Activated naive CD4-positive, alpha-beta T cell (primary cell): ENCODE results near the gene G0S2.
A peak's percentile ranks its signal among the peaks of the same experiment; 100 is the strongest.

Experiments used
- DNase-seq, 4 experiments: peaks; one replicate each; lab custom pipeline; 2025; lab: John Stamatoyannopoulos, UW

G0S2 gene, protein sequence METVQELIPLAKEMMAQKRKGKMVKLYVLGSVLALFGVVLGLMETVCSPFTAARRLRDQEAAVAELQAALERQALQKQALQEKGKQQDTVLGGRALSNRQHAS

DNA sequence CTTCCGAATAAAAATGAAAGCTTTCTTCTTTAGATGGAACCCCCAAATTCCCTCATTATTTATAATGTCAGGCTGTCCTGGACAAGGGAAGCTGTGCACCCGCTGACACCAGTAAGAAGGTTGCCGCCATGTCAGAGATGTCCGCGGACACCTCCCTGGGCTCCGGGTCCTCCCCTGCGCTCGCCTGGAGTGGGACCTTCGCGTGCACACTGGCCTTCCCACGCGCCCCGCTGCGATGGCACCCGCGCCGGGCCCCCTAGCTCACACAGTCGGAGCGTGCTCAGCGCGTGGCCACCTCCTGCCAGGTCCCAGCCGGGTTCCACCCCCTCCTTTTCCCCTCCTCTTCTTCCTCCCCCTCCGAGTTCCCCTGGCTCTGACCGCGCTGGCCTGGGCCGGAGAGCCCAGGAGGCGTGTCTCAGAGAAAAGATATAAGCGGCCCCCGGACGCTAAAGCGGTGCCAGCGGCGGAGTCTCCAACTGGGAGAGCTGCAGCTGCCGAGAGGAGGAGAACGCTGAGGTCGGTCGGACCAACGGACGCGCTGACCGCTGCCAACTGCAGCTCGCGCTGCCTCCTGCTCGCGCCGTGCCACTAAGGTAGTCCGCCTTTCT lies at the start of gene G0S2:
Gene G0S2, plus strand, starts transcription at position 456 of the 608 bp plus-strand sequence. CDS start 273 bp downstream, outside the sequence.
- DNase-seq: no peak

DNA sequence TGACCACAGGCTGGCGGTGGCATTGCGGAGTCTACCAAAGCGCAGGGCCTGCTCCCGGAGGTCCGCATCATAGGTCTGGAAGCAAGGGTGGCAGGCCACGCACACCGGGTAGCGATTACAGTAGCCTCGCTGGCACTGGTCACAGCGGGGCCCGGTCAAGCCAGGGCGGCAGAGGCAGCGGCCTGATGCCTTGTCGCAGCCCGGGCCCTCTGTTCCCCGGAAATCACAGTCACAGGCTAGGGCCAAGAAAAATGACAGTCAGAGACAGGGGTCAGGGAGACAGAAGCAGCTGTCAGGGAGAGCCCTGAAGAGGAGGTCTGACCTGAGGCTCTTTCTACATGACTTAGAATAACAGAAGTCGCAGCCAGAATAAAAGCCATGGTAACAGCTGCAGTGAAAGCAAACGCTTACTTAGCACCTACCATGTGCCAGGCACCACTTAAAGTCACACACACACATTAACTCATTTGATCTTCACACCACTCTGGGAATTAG lies 49.4 kb upstream of the G0S2 start:
- no peak for DNase-seq

DNA sequence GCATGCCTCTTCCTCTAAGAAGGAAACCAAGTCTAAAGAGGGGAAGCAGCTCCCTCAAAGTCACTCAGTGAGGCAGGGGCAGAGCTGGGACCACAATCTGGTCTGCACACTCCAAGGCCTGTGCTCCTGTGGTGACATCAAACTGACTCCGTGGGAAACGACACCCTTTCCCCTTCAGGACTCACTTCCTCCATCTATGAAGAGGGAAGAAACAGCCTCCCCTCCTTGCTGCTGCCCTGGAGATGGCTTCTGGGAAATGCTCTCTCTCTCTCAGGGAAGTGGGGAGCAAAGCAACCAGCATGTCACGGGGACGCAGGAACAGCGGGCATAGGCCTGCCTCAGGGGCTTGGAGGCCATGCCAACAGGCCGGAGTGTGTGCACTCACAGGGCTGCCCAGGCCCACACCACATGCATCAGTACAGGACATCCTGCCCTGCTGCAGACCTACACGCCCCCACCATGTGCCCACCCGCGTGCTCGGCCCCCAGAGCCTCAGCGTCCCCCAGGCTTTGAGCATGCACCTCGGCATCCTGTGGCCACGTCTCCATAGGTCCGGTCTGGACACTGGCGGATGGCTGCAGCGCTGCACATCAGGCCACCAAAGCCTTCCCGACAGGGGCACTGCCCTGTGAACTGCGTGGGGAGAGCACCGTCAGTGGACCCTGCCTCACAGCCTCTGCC lies 48.7 kb upstream of the G0S2 start:
- no peak for DNase-seq

DNA sequence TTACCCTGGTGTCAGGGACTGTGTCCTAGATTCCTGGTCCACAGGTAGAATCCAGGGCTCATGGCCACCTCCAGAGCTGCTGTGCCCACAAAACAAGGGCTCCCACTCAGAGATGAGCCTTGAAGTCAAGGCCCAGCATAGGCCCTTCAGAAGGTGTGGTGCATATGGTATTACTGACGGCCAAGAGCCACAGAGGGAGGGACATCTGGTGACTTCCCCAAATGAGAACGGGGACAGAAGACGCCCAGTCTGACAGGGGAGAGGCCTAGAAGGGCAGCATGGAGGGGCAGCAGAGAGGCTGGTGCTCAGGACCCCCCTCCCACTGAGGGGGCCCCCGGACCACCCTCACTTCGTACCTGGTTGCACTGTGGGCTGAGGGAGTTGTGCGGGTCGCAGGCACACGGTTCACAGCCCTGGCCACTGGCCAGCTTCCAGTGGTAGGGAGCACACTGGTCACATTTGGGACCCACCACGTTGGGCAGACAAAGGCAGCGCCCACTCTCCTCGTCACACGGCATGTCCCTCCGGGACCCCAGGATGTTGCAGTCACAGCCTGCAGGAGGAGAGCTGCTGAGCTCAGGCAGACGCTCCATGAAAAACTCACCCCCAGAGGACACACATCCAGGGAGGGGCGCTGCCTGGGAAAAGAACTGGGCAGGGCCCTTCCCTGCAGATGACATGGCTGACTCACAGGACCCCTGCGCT lies 48.0 kb upstream of the G0S2 start:
- no peak for DNase-seq

DNA sequence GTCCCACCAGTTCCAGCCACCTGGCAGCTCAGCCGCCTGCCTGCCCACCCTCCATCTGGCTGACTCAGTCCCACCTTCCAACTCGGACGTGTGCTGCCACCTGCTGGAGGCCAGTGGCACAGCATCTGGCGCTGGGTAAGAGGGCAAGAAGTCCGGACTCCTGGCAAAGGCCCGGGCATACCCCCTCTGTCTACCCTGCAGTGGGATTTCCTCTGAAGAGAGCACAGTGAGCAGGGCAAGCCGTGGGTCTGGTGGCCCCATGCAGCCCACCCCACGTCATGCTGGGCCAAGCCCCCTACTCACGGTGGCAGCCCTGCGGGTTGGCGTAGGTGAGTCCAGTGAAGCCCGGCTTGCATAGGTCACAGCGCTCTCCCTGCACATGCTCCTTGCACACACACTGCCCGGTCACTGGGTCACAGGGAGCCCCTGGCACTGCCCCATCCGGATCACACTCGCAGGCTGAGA lies 47.4 kb upstream of the G0S2 start:
- DNase-seq: peak; percentile 59 to 73 (median 66)

DNA sequence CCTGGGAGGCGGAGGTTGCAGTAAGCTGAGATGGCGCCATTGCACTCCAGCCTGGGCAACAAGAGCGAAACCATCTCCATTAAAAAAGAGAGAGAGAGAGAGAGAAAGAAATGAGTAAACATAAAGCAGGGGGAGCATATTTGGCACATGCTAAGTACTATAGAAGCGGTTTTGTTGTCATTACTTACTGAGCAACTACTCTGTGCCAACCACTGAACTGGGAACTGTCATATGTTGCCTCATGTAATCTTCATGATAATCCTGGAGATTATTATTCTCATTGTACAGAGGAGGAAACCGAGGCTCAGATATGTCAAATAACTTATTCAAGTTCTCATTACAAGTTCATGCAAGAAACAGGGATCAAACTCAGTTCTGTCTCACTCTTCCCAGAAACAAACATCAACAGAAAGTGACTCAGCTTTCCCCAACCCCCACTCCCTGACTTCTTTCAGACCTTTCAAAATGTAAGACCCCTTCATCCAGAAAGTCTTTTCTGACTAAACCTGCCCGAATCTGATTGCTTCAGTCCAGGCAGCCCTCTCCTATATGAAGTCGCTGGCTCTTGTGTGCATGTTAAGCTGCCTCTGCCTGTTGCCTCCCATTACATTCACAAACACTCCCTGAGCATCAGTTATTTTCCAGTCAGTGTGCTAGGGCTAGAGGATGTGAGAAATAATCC lies 46.5 kb upstream of the G0S2 start:
- no peak for DNase-seq

DNA sequence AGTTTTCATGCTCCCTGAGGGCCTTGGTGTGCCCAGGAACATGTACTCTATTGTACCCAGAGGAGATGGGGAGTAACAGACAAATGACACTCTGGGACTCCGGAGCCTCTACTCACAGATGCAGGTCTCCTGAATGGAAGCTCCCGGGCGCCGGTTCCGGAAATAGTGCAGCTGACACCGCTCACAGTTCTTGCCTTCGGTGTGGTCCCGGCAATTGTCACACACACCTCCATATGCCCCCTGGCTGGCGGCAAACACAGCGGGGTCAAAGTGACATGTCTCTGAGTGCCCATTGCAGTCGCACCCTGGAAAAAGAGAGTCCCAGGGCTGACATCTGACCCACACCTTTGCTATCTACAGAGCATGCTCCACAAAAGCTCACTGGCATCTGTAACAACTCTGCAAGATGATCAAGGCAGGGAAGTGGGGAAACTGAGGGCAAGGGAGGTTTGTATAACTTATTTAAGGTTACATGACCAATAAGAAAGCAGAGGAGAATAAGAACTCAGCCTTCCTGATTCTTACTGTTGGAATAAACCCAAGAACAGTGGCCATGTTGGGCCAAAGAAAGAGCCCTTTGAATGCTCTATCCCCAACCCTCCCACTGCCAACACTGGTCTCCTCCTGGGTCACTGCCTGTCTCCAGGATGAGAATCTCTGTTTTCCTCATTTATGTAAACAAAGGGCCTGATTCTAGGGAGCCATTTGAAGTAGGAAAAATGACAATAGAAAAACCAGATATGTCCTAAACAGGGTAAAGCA lies 45.4 kb upstream of the G0S2 start:
- no peak for DNase-seq

DNA sequence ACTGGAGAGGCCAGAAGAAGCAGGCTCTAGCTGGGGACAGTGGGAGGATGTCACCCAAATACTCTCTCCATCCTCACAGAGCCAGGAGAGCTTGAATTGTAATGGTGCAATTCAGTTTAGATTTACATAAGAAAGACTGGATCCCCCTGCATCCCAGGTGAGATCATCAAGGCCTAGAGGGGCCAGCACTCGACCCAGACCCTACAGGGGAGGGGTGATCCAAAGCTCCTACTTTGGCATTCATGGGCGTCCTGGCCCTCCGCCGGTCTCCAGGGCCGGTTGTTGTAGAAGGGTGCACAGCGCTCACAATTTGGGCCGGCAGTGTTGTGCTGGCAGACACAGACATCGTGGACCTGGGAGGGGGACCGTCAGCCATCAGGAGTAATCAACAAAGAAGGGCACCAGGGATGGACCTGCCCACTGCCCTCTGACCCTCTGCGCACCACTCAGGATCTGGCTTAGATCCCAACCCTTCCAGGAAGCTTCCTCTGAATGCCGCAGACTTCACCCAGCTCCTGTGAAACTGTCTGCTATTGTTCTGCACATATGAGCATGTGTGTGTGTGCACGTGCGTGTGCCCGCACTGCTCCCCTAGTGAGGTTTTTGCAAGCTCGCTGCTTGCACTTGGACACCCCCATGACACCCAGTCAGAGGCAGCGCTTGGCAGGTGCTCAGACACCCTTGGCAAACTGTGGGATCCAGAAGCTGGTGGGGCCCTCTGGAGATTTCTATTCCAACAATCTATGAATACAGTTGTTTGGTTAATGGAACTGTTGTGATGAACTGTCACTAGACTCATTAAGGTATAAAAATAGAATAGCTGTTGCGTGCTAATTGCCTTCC lies 44.6 kb upstream of the G0S2 start:
- DNase-seq: no peak

DNA sequence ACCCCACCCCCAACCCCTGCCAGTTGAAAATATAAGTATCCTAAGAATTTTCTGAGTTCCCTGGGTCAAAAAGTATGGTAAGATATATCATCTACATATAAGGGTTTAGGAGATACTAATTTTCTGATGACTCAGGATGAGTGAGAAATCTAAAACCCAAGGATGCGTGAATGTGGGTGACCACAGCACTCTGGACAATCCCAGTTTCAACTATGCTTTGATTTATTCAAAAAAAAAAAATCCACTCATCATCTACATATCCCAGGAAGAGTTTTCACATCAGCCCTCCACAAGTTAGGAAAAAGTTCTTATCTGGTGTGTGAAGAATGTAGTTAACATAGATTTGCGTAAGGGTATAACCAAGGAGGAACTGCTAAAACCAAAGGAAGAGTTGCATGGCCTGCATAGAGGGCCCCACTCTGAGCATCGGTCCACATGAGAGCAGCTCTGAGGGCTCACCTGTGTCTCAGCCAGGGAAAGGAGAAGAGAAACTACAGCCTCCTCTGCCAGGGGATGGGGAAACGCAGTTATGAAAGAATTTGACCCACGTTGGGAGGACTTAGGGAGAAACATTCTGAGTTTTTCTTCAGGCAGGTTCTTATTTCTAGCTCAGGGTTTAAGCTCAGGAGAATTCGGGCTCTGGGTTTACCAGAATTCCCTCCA lies 41.7 kb upstream of the G0S2 start:
- DNase-seq: no peak

DNA sequence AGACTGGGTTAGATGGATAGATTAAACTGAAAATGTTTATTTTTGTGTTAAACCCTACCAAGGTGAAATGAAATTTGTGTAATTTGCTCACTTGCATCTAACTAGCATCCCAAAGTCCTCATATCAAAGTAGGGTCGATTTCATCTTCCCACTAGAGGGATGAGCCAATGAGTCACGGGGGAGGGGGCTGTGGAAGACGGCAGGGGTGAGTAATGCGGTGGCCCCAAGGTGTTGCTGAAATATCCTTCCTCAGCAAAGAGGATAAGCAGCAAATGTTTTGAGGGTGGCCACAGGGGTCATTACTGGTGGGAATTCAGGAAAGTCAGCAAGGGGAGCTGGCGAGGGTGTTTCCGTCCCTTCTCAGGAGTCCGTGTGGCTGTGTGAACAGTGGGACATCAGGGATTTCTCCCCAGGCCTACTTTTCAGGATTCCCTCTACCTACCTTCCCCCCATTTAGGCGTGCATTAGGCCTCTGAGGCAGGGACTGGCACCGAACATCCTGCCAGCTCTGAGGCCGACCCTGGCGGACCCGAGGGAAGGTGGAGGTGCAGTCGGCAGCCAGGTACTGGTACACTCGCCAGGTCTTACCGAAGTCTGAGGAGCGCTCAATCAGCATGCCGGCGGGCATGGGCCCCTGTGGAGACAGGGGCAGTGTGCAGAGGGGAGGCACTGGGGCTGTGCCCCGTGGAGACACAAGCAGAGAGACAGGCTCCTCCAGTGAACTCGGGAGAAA lies 41.0 kb upstream of the G0S2 start:
- no peak for DNase-seq

DNA sequence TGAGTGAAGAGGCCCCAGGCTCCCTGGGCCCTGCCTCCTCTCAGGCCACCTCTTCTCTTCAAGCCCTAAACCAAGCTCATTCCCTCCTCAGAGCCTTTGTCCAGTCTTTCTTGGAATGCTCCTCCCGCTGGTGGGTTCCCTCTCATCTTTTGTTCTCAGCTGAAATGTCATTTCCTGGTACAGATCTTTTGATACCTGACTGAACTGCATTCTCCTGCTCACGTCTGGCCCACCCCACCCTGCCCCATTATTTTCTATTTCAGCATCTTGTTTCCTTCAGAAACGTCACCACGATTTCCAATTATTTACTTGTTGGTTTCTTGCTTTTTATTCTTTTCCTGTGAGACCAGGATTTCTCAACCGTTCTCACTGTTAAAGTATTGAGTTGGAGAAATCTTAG lies 39.4 kb upstream of the G0S2 start:
- DNase-seq: no peak

DNA sequence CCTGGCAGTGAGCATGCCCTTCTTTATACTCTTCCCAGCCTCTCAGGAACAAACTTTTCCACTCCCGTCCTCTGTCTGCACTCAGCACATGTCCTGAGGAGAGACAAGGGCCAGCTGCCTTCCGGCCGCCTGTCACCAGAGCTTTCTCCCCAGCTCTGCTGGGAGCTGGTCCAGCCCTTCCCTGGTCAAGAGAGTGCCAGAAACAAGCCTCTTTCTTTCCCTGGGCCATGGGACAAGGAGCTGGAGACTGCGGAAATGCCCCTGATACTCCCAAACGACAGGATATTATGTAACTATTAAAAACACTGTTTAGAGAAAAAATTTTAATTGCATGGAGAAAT lies 33.4 kb upstream of the G0S2 start:
- DNase-seq: no peak

DNA sequence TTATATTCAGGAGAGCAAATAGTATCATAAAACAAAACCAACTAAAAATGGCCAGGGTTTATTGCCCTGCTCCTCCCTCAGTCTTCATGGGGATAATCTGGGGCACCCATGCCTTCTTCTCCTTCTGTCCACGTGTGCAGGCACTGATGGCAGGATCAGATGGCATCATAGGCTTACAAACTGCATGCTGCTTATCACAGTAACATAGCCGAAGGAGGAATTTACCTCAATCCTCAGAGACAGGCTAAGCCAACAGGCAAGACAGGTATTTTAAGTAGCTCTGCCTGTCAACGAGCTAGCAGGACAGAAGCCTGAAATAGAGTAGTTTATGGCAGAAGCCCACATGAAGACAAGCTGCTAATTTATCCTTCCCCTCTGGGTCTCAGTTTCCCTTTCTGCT lies 32.4 kb upstream of the G0S2 start:
- no peak for DNase-seq

DNA sequence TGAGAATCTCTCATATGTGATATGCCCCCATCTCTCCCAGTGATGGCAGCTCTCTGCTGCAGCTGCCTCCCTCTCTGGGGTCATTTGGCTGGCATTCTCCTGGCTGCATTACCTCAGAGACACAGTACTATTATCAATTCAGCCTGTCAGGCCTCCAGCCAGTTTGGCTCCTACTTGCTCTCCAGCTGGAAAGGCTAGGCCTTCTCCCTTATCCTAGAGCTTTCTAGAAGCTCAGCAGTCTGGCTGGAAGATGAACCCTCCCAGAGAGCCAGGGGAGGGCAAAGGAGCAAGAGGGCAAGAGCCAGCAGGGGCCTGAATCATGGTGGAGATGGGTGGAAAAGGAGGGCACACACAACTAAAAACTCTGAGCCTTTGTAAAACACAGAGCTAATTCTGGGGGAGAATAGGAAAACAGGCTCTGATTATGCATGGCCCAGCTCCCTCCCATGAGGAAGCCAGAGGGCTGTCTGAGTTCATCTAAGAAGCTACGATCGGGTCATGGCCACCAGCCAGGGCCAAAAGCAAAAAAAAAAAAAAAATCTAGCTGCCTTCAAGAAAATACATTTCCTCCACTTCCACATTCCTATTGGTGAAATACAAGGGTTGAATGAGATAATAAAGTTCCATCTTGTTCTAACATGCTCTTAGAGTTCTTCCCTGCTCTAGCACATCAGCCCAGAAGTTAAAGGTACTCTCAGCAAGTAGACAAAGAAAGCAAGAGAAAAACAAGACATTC lies 31.8 kb upstream of the G0S2 start:
- DNase-seq: no peak

DNA sequence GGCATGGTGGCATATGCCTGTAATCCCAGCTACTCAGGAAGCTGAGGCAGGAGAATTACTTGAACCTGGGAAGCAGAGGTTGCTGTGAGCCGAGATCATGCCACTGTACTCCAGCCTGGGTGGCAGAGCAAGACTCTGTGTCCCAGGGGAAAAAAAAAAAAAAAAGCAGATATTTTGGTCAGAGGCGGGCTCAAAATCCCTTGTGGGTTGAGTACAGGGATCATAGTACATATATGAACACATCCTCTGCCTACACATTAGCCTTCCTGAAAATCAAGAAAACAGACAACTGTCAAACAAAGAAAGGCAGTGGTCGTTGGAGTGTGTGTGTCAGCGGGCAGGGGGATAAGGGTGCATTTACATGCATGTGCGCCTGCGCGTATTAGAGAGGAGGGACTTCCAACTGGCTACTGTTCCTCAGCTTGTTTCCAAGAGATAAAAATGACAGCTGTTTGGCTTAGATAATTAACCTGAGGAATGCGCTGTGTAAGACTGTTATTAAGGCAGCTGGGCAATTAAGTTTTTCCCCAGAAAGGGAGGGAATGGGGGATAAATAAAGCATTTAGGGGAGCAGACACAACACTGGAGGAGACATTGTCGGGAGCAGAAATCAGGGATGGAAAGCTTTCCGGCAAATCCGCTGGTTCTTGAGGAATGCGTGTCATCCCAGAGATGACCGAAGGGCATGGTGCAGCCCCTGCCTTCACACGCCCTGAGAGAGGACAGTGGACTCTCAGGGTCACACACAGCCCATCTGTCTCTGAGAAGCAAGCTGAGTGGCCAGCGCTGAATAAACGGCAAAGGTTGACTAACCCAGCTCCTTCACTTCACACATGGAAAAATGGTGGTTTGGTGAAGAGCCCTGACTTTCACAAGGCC lies 29.4 kb upstream of the G0S2 start:
- no peak for DNase-seq

DNA sequence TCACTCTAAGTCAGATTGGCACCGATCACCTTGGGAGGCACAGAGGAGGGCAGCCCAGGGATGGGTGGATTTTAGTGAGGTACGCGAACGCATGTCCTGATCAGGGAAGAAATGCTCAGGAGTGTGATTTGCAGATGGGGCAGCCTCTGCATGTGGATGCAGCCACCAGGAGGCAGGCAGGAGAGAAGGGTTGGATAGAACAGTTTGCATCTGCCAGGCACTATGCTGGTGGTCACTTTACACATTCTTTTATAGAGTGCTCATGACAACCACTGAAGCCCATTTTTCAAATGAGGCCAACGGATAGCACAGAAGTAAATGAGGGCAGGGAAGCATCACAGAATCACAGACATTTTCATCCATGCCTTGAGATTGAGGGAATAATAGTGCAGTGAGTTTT lies 28.7 kb upstream of the G0S2 start:
- DNase-seq: no peak

DNA sequence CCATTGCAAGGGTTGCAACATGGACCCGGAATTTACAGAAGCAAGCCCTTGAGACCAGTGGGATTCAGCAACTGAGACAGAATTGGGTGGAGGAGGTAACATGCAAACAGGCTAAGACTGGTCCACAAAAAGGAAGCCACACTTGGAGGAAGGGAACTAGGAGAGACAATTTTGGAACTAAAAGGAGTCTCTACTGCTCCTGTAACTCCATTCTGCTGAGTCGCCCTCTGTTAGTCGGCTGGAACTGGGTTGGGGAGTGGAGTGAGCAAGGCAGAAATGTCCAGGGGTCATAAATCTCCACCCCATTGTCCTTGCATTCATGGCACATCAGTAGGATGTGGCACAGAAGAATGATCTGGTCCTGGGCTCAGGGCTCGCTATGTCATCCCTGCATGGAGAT lies 28.1 kb upstream of the G0S2 start:
- no peak for DNase-seq

DNA sequence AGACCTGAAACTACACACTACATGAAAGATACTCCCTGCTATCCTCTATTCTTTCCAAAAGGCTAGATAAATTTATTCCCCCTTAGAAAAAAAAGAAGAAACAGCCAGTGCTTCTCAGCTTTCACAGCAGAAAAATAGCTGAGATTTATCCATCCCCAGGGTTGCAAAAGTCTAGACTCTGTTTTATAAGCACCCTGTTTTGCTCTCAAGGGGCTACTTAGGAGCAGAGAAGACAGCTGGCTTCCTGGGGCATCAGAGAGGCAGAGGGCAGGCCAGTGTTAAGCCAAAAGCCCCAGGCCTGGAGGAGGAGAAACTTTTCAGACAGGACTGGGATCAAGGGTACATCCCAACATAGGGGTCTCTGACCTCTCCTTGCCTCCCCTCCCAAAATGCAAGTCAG lies 26.9 kb upstream of the G0S2 start:
- DNase-seq: no peak
